IPS-18c (cell line): ENCODE measurements around the gene PTPRD.
"Not testable (repeated sequence)": the region's sequence is repeated elsewhere in the genome, so short reads cannot be mapped to it uniquely, and the experiment has no call there.

Experiments used
- H3K4me3 ChIP-seq: 2 replicates; pipeline ENCODE4 v1.7.0; 2013; ENCODE audit warnings: low read depth, mild to moderate bottlenecking, low read length, moderate library complexity; ENCODE audit not compliant: insufficient read depth
- H3K9me3 ChIP-seq: one replicate; pipeline ENCODE4 v1.6.1; 2013; ENCODE audit warnings: mild to moderate bottlenecking, low read length, moderate library complexity; ENCODE audit not compliant: control insufficient read depth, insufficient read depth

PTPRD gene

GRCh38 chr9:9396518-9396917, 1216.3 kb downstream of the PTPRD start:
- Histone ChIP-seq H3K4me3 (no peak overlapping the region), H3K9me3 (no peaks in the 10 kb centered on the region)

GRCh38 chr9:9395539-9395938, 1217.3 kb downstream of the PTPRD start:
- Histone ChIP-seq H3K4me3 (no peak overlapping the region), H3K9me3 (no peaks in the 10 kb centered on the region)

- Histone ChIP-seq H3K4me3 (no peak overlapping the region), H3K9me3 (no peaks in the 10 kb centered on the region)
Measured at GRCh38 chr9:9392755-9393154, 1220.0 kb downstream of the PTPRD start.

- Histone ChIP-seq H3K4me3 (no peak overlapping the region), H3K9me3 (no peaks in the 10 kb centered on the region)
Measured at GRCh38 chr9:9389904-9390303, 1222.9 kb downstream of the PTPRD start.

- Histone ChIP-seq H3K9me3 (no peaks in the 10 kb centered on the region), H3K4me3 (no peak overlapping the region)
Measured at GRCh38 chr9:9387511-9388115, 1225.2 kb downstream of the PTPRD start.

GRCh38 chr9:9362332-9362731, 1250.5 kb downstream of the PTPRD start:
- no peak overlapping the region for H3K4me3 ChIP-seq
- H3K9me3 ChIP-seq = no peaks in the 10 kb centered on the region

GRCh38 chr9:9352877-9353481, 1259.8 kb downstream of the PTPRD start:
- no peaks in the 10 kb centered on the region for H3K9me3 ChIP-seq
- H3K4me3 ChIP-seq = no peak overlapping the region

GRCh38 chr9:9341203-9341602, 1271.6 kb downstream of the PTPRD start:
- no peak overlapping the region for H3K4me3 ChIP-seq
- no peaks in the 10 kb centered on the region for H3K9me3 ChIP-seq

- Histone ChIP-seq H3K4me3 (no peak overlapping the region), H3K9me3 (no peaks in the 10 kb centered on the region)
Measured at GRCh38 chr9:9337129-9337528, 1275.7 kb downstream of the PTPRD start.

- Histone ChIP-seq H3K4me3 (no peak overlapping the region), H3K9me3 (no peaks in the 10 kb centered on the region)
Measured at GRCh38 chr9:9326749-9327148, 1286.1 kb downstream of the PTPRD start.

- Histone ChIP-seq H3K9me3 (no peaks in the 10 kb centered on the region), H3K4me3 (no peak overlapping the region)
Measured at GRCh38 chr9:9319007-9319406, 1293.8 kb downstream of the PTPRD start.

- not testable (repeated sequence) for H3K9me3 ChIP-seq, H3K4me3 ChIP-seq
Measured at GRCh38 chr9:9310743-9311142, 1302.1 kb downstream of the PTPRD start.

- H3K4me3 ChIP-seq = no peak overlapping the region
- H3K9me3 ChIP-seq = no peaks in the 10 kb centered on the region
Measured at GRCh38 chr9:9305600-9305999, 1307.2 kb downstream of the PTPRD start.

- no peaks in the 10 kb centered on the region for H3K9me3 ChIP-seq
- no peak overlapping the region for H3K4me3 ChIP-seq
Measured at GRCh38 chr9:9299134-9299533, 1313.7 kb downstream of the PTPRD start.

GRCh38 chr9:9286001-9286400, 1326.8 kb downstream of the PTPRD start:
- Histone ChIP-seq H3K4me3 (no peak overlapping the region), H3K9me3 (no peaks in the 10 kb centered on the region)

GRCh38 chr9:9284201-9284600, 1328.6 kb downstream of the PTPRD start:
- no peaks in the 10 kb centered on the region for H3K9me3 ChIP-seq
- no peak overlapping the region for H3K4me3 ChIP-seq

- no peak overlapping the region for H3K4me3 ChIP-seq
- H3K9me3 ChIP-seq = no peaks in the 10 kb centered on the region
Measured at GRCh38 chr9:9283159-9283986, 1329.4 kb downstream of the PTPRD start.

GRCh38 chr9:9275601-9276000, 1337.2 kb downstream of the PTPRD start:
- Histone ChIP-seq H3K9me3 (no peaks in the 10 kb centered on the region), H3K4me3 (no peak overlapping the region)
